T-helper 9 cell (primary cell): ENCODE measurements around the gene MED12L.

Experiments
- DNase-seq: peaks from one replicate; pipeline ENCODE4 v3.0.0-alpha.2; 2020

The MED12L gene

GRCh38 chr3:151331696-151332095 is 246.2 kb downstream of the MED12L start:
- no peak for DNase-seq

GRCh38 chr3:151345859-151346258 is 260.4 kb downstream of the MED12L start:
- DNase-seq: no peak

GRCh38 chr3:151346292-151346691 is 260.8 kb downstream of the MED12L start:
- no peak for DNase-seq

- no peak for DNase-seq
Observed at GRCh38 chr3:151347432-151347831, 262.0 kb downstream of the MED12L start.

- DNase-seq: no peak
Observed at GRCh38 chr3:151350656-151351055, 265.2 kb downstream of the MED12L start.

GRCh38 chr3:151351219-151351618 is 265.8 kb downstream of the MED12L start:
- no peak for DNase-seq

GRCh38 chr3:151351648-151352047 is 266.2 kb downstream of the MED12L start:
- DNase-seq: no peak

GRCh38 chr3:151356794-151357462 is 271.5 kb downstream of the MED12L start:
- DNase-seq: no peak

- DNase-seq: no peak
Observed at GRCh38 chr3:151357463-151357850, 272.0 kb downstream of the MED12L start.

- no peak for DNase-seq
Observed at GRCh38 chr3:151362751-151363174, 277.3 kb downstream of the MED12L start.

GRCh38 chr3:151366993-151367392 is 281.5 kb downstream of the MED12L start:
- DNase-seq: no peak

GRCh38 chr3:151367448-151367847 is 282.0 kb downstream of the MED12L start:
- no peak for DNase-seq

GRCh38 chr3:151371526-151371925 is 286.1 kb downstream of the MED12L start:
- no peak for DNase-seq

GRCh38 chr3:151372063-151372820 is 286.8 kb downstream of the MED12L start:
- no peak for DNase-seq

GRCh38 chr3:151377768-151378385 is 292.4 kb downstream of the MED12L start:
- DNase-seq: no peak

GRCh38 chr3:151379083-151379734 is 293.7 kb downstream of the MED12L start:
- no peak for DNase-seq

GRCh38 chr3:151382671-151383070 is 297.2 kb downstream of the MED12L start:
- DNase-seq: no peak

GRCh38 chr3:151383111-151383510 is 297.6 kb downstream of the MED12L start:
- DNase-seq: no peak

GRCh38 chr3:151383956-151384355 is 298.5 kb downstream of the MED12L start:
- no peak for DNase-seq

- DNase-seq: no peak
Observed at GRCh38 chr3:151384741-151385174, 299.3 kb downstream of the MED12L start, which contains the start of gene P2RY12. TSS of gene P2RY12 (minus strand) at chr3:151384753. CDS start at chr3:151338845, 45,908 bp downstream.

GRCh38 chr3:151386056-151386455 is 300.6 kb downstream of the MED12L start:
- DNase-seq: no peak

GRCh38 chr3:151387432-151387831 is 302.0 kb downstream of the MED12L start:
- DNase-seq: no peak

GRCh38 chr3:151387842-151388241 is 302.4 kb downstream of the MED12L start:
- DNase-seq: no peak
